ENCODE results near the gene RNFT2.
"Not testable (repeated sequence)": the region's sequence is repeated elsewhere in the genome, so short reads cannot be mapped to it uniquely, and the experiment has no call there.

Gene RNFT2

GRCh38 chr12:116744766-116745165 is 6.7 kb downstream of the RNFT2 start:
- no peak for TF ChIP-seq CTCF (conservative IDR thresholded peaks at IDR 0.05; ENCODE audit: control insufficient read depth, insufficient read depth, low read depth, low read length)
- no peak for DNase-seq (ENCODE audit: low read depth)
- no peak overlapping the region for H3K4me3 ChIP-seq (ENCODE audit: control insufficient read depth, low read depth, low read length)

- H3K4me3 ChIP-seq (ENCODE audit: control insufficient read depth, low read depth, low read length) = no peak overlapping the region
- no peak for DNase-seq (ENCODE audit: low read depth)
- no peak for TF ChIP-seq CTCF (conservative IDR thresholded peaks at IDR 0.05; ENCODE audit: control insufficient read depth, insufficient read depth, low read depth, low read length)
These were observed 7.4 kb downstream of the RNFT2 start for GRCh38 chr12:116745554-116745953.

- TF ChIP-seq CTCF (conservative IDR thresholded peaks at IDR 0.05; ENCODE audit: control insufficient read depth, insufficient read depth, low read depth, low read length) = no peak
- no peak for DNase-seq (ENCODE audit: low read depth)
- no peak overlapping the region for H3K4me3 ChIP-seq (ENCODE audit: control insufficient read depth, low read depth, low read length)
These were observed 11.8 kb downstream of the RNFT2 start for GRCh38 chr12:116749884-116750283.

- no peak overlapping the region for H3K4me3 ChIP-seq (ENCODE audit: control insufficient read depth, low read depth, low read length)
- TF ChIP-seq CTCF (conservative IDR thresholded peaks at IDR 0.05; ENCODE audit: control insufficient read depth, insufficient read depth, low read depth, low read length) = no peak
- DNase-seq (ENCODE audit: low read depth) = no peak
These were observed 12.2 kb downstream of the RNFT2 start for GRCh38 chr12:116750298-116750697.

GRCh38 chr12:116754097-116754496 is 16.0 kb downstream of the RNFT2 start:
- DNase-seq (ENCODE audit: low read depth) = not testable (repeated sequence)

GRCh38 chr12:116754783-116755182 is 16.7 kb downstream of the RNFT2 start:
- not testable (repeated sequence) for H3K4me3 ChIP-seq (ENCODE audit: control insufficient read depth, low read depth, low read length); DNase-seq (ENCODE audit: low read depth)

More at GRCh38 chr12:116754097-116754496, 16.0 kb downstream of the RNFT2 start:
- not testable (repeated sequence) for H3K4me3 ChIP-seq (ENCODE audit: control insufficient read depth, low read depth, low read length)

GRCh38 chr12:116759783-116760621 is 21.9 kb downstream of the RNFT2 start:
- no peak for TF ChIP-seq CTCF (conservative IDR thresholded peaks at IDR 0.05; ENCODE audit: control insufficient read depth, insufficient read depth, low read depth, low read length)
- no peak overlapping the region for H3K4me3 ChIP-seq (ENCODE audit: control insufficient read depth, low read depth, low read length)
- DNase-seq (ENCODE audit: low read depth) = no peak

- no peak for TF ChIP-seq CTCF (conservative IDR thresholded peaks at IDR 0.05; ENCODE audit: control insufficient read depth, insufficient read depth, low read depth, low read length)
- no peak overlapping the region for H3K4me3 ChIP-seq (ENCODE audit: control insufficient read depth, low read depth, low read length)
- no peak for DNase-seq (ENCODE audit: low read depth)
These were observed 22.5 kb downstream of the RNFT2 start for GRCh38 chr12:116760622-116761020.
